ENCODE measurements around the gene OTUD7B. TPM values are rescaled to one million over a fixed set of nuclear protein-coding genes. Genes with fewer than 3 reads are reported as not detected.

OTUD7B gene
- total RNA-seq, 1 donor, result 15.1 TPM

- TF ChIP-seq CTCF (IDR thresholded peaks at IDR 0.05; ENCODE audit: insufficient read depth, low read depth, low read length), result no peak
- no peak overlapping the region for H3K4me3 ChIP-seq (ENCODE audit: low read depth, low read length)
- DNase-seq (ENCODE audit: low read depth), result no peak
These were observed 6.8 kb upstream of the OTUD7B start for GRCh38 chr1:150017206-150017750.

- no peak for TF ChIP-seq CTCF (IDR thresholded peaks at IDR 0.05; ENCODE audit: insufficient read depth, low read depth, low read length)
- DNase-seq (ENCODE audit: low read depth), result no peak
- H3K4me3 ChIP-seq (ENCODE audit: low read depth, low read length), result no peak overlapping the region
These were observed 5.2 kb upstream of the OTUD7B start for GRCh38 chr1:150015651-150016131.

GRCh38 chr1:150012611-150013010 lies 2.1 kb upstream of the OTUD7B start:
- TF ChIP-seq CTCF (IDR thresholded peaks at IDR 0.05; ENCODE audit: insufficient read depth, low read depth, low read length), result no peak
- no peak overlapping the region for H3K4me3 ChIP-seq (ENCODE audit: low read depth, low read length)
- DNase-seq (ENCODE audit: low read depth), result no peak

GRCh38 chr1:150009604-150010392 lies 728 bp downstream of the OTUD7B start:
- no peak for TF ChIP-seq CTCF (IDR thresholded peaks at IDR 0.05; ENCODE audit: insufficient read depth, low read depth, low read length)
- peak overlapping the region; percentile 94 for H3K4me3 ChIP-seq (ENCODE audit: low read depth, low read length)
- DNase-seq (ENCODE audit: low read depth), result peak; percentile 90

- peak overlapping the region; percentile 94 for H3K4me3 ChIP-seq (ENCODE audit: low read depth, low read length)
- DNase-seq (ENCODE audit: low read depth), result no peak
- no peak for TF ChIP-seq CTCF (IDR thresholded peaks at IDR 0.05; ENCODE audit: insufficient read depth, low read depth, low read length)
These were observed 1.8 kb downstream of the OTUD7B start for GRCh38 chr1:150008699-150009098.

GRCh38 chr1:150006881-150007421 lies 3.6 kb downstream of the OTUD7B start:
- no peak overlapping the region for H3K4me3 ChIP-seq (ENCODE audit: low read depth, low read length)
- TF ChIP-seq CTCF (IDR thresholded peaks at IDR 0.05; ENCODE audit: insufficient read depth, low read depth, low read length), result no peak
- DNase-seq (ENCODE audit: low read depth), result peak; percentile 28
